Activated CD4-positive, alpha-beta T cell treated with anti-CD3 and anti-CD28 coated beads for 36 hours (primary cell): Measurements from ENCODE around the gene SPTLC2. TPM values are rescaled to one million over a fixed set of nuclear protein-coding genes. Genes with fewer than 3 reads are reported as not detected.

ENCODE experiments used
- ATAC-seq: fragments of 200-7000 bp; cut with Tn5 transposase; one replicate; pipeline ENCODE4 v1.10.0; 2021; ENCODE audit warnings: mild to moderate bottlenecking, moderate library complexity
- CTCF ChIA-PET: fragments of 350-600 bp; sonication (Branson Sonifier 250); formaldehyde crosslinking; loops from one replicate; lab custom pipeline; 2021; ENCODE audit warnings: antibody characterized with exemption; lab: Charles Lee
- POLR2A ChIA-PET: fragments of 350-600 bp; sonication (Branson Sonifier 250); formaldehyde crosslinking; loops from one replicate; lab custom pipeline; 2021; ENCODE audit warnings: antibody characterized with exemption, inconsistent platforms; lab: Charles Lee
- DNase-seq: peaks from one replicate; pipeline ENCODE4 v3.0.0-alpha.2; 2020
- H3K27ac Mint-ChIP-seq: one replicate; pipeline ENCODE4 v1.8.0; 2021; ENCODE audit warnings: mixed read lengths
- H3K27me3 Mint-ChIP-seq: one replicate; pipeline ENCODE4 v1.8.0; 2021; ENCODE audit warnings: mixed read lengths
- H3K36me3 Mint-ChIP-seq: one replicate; pipeline ENCODE4 v1.8.0; 2021; ENCODE audit warnings: low read depth, mixed read lengths
- H3K4me1 Mint-ChIP-seq: one replicate; pipeline ENCODE4 v1.8.0; 2021; ENCODE audit warnings: mixed read lengths
- H3K4me3 Mint-ChIP-seq: one replicate; pipeline ENCODE4 v1.8.0; 2021; ENCODE audit warnings: mild to moderate bottlenecking, moderate library complexity, mixed read lengths
- H3K9me3 Mint-ChIP-seq: one replicate; pipeline ENCODE4 v1.8.0; 2021; ENCODE audit warnings: low read depth, mixed read lengths
- intact Hi-C, 2 experiments: fragments of 100-400 bp; cut with DNase I in 1 of 2; cut with micrococcal nuclease in 1 of 2; formaldehyde crosslinking; loops; one replicate each; pipeline versions ENCODE4 v1.14.2 to v1.15.1; 2022 to 2024; cut with DNase I, micrococcal nuclease
- total RNA-seq, 2 experiments: library from RNA; stranded (reverse); gene quantifications; one replicate each; pipeline ENCODE4 v1.2.3, GENCODE V29; 2021

Gene SPTLC2
- total RNA-seq, 2 experiments from 2014 or later, result 16.8 to 24.6 TPM

DNA sequence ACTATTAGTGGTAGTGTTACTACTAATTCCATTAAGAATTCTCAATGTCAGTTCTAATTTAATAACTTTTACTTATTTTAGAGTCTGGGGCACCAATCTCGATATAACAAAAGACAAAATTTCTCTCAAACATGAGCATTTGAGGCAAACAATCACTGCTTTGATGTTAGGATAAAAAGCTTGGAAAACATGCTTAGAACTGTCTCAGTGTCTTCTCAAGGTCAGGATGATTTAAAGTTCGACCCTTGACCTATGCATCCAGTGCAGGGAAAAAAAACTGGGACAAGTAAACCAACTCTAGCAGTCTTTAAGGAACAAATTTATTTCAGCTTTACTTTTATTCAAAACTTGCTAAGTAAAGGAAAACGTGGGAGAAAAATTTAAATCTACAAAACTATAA is 31.1 kb downstream of the SPTLC2 start:
- ATAC-seq, result no peak
- Mint-ChIP-seq H3K9me3 (no peaks in the 10 kb centered on the region), H3K27me3 (no peaks in the 10 kb centered on the region), H3K4me1 (peaks cover 45% of the 10 kb centered on the region), H3K27ac (no peak overlapping the region), H3K36me3 (peaks cover 9% of the 10 kb centered on the region), H3K4me3 (no peak overlapping the region)
- POLR2A ChIA-PET, result no interaction called here
- intact Hi-C loops, result no loop called here
- no peak for DNase-seq
- CTCF ChIA-PET, result no interaction called here

DNA sequence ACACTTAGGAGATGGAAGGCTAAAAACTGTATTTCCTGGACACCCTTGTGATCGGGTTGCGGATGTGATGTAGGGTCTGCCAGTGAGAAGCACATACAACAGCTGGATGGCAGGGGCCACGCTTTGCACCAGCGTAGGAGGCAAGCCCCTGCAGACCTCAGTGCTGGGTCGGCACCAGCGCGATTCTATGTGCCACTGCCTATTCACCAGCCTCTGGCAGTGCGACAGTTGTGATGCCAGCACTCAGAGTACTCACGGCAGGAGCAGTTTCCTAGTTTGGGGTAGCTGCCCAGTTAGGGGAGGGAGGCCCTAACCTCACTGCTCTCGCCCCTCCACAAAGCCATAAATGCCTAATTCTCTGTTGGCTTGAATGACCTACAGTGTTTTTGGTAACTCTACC is 31.6 kb downstream of the SPTLC2 start:
- no peaks in the 10 kb centered on the region for H3K9me3 Mint-ChIP-seq
- intact Hi-C loops, result no loop called here
- DNase-seq, result no peak
- H3K4me1 Mint-ChIP-seq, result peaks cover 43% of the 10 kb centered on the region
- no peaks in the 10 kb centered on the region for H3K27me3 Mint-ChIP-seq
- H3K27ac Mint-ChIP-seq, result no peak overlapping the region
- no peak overlapping the region for H3K4me3 Mint-ChIP-seq
- no peak for ATAC-seq
- ChIA-PET CTCF (no interaction called here), POLR2A (no interaction called here)
- peaks cover 9% of the 10 kb centered on the region for H3K36me3 Mint-ChIP-seq

DNA sequence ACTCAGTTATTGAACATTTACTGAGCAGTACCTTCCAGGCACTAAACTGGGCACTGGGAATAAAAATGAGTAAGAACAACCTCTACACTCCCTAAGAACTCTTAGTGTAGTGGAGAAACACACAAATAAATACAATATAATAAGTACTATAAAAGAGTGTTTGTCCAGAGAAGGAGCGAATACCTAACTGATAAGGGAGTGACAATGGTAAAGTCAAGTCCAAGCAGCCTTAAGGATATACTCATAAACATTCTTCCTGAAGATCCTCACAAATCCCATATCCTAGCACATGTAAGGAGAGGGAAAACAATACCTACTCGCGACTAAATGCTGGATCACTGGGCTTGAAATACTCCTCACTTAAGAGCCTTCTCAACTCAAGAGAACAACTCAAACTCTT is 32.8 kb downstream of the SPTLC2 start:
- Mint-ChIP-seq H3K9me3 (no peaks in the 10 kb centered on the region), H3K36me3 (peaks cover 7% of the 10 kb centered on the region), H3K4me1 (peaks cover 36% of the 10 kb centered on the region), H3K27ac (no peak overlapping the region), H3K27me3 (no peaks in the 10 kb centered on the region), H3K4me3 (no peak overlapping the region)
- DNase-seq (no peak), ATAC-seq (no peak)
- ChIA-PET POLR2A (no interaction called here), CTCF (no interaction called here)
- intact Hi-C loops, result no loop called here

DNA sequence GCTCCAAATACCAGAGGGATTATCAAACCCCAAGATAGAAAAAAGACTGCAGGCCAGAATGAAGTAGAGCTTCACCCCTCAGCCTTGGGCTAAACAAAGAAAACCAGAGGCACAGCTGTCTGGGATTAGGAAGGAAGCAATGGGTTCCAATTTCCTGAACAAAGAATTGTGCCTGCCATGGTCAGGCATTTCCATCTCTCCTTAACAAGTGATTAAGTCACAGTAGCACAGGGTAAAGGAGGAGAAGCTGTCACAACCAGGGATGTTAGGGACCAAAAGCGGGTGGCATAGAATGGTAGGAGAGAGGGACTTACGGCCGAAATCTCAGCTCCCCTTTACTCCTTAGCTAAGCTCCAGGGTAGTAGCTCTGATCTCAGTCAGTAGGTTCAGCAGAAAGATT is 33.9 kb downstream of the SPTLC2 start:
- ChIA-PET CTCF (no interaction called here), POLR2A (no interaction called here)
- no peak overlapping the region for H3K27ac Mint-ChIP-seq
- no peak for DNase-seq
- ATAC-seq, result no peak
- no peaks in the 10 kb centered on the region for H3K9me3 Mint-ChIP-seq
- H3K4me1 Mint-ChIP-seq, result peaks cover 29% of the 10 kb centered on the region
- intact Hi-C loops, result no loop called here
- peaks cover 7% of the 10 kb centered on the region for H3K36me3 Mint-ChIP-seq
- no peak overlapping the region for H3K4me3 Mint-ChIP-seq
- H3K27me3 Mint-ChIP-seq, result no peaks in the 10 kb centered on the region

DNA sequence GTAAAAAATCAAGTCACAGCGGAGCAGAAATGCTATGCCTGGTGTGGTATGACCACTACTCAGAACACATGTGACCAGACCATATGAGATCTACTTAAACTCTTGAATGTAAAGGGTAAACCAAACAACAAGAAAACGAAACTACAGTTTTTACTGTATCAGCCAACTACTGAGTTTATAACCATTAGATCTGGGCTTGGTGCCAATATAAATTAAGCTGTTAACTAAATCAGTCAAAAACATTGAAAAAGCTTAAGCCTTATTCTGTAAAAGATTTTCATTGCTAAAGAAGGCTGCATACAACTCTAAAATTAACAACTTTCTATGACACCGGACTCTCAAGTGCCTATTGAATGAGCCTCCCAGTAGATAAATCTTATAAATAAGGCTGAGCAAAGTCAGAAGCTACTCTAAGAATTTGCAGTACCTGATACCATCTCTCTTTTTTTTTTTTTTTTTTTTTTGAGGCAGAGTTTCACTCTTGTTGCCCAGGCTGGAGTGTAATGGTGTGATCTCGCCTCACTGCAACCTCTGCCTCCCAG is 35.4 kb downstream of the SPTLC2 start:
- ChIA-PET POLR2A (interaction anchor here (0.6 kb wide), 1 partner anchor 303 kb away, joined by 3 read pairs; no protein-coding TSS in a partner anchor), CTCF (interaction anchor here (0.7 to 1.2 kb wide), 3 partner anchors 12 to 15 kb away, joined by 3 to 5 read pairs (median 3); no protein-coding TSS in a partner anchor)
- DNase-seq, result no peak
- Mint-ChIP-seq H3K4me3 (no peak overlapping the region), H3K4me1 (peaks cover 28% of the 10 kb centered on the region), H3K27ac (no peak overlapping the region), H3K9me3 (no peaks in the 10 kb centered on the region), H3K36me3 (peaks cover 9% of the 10 kb centered on the region), H3K27me3 (no peaks in the 10 kb centered on the region)
- peak; percentile 92 for ATAC-seq
- intact Hi-C loops, result loop anchor here in 1 of 2 experiments (2.0 kb wide), 1 partner anchor 36 kb away; the partner anchor contains the start of gene SPTLC2

DNA sequence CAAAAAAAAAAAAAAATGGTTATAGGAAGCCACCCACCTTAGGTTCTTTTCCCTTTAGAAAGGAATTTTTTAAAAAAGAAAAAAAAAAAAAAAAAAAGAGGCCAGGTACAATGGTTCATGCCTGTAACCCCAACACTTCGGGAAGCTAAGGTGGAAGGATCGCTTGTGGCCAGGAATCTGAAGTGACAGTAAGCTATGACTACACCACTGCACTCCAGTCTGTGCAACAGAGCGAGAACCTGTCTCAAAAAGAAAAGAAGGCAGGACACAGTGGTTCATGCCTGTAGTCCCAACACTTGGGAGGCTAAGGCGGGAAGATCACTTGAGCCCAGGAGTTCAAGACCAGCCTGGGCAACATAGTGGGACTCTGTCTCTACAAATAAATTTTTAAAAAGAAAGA is 36.0 kb downstream of the SPTLC2 start:
- H3K27me3 Mint-ChIP-seq, result no peaks in the 10 kb centered on the region
- no peak overlapping the region for H3K4me3 Mint-ChIP-seq
- no peak overlapping the region for H3K27ac Mint-ChIP-seq

DNA sequence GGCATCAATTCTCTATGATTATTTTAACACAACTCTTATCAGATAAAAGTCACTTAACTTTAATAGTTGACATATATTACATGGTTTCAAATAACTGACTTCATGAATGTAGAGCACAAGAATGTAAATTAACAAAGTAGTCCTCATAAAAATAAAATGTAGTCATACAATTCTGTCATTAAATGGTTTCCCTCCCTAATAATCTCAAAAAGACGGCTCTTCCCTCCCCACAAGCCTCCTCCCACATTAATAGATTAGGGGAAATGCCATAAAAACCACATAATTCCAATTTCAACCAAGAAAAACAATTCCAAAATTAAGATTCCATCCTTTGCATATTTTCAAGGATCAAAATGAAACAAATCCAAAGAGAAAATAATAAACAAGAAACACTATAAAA is 36.7 kb downstream of the SPTLC2 start:
- ATAC-seq, result no peak
- no peaks in the 10 kb centered on the region for H3K27me3 Mint-ChIP-seq
- H3K9me3 Mint-ChIP-seq, result no peaks in the 10 kb centered on the region
- ChIA-PET POLR2A (no interaction called here), CTCF (no interaction called here)
- no peak overlapping the region for H3K4me3 Mint-ChIP-seq
- peaks cover 28% of the 10 kb centered on the region for H3K4me1 Mint-ChIP-seq
- DNase-seq, result no peak
- peaks cover 14% of the 10 kb centered on the region for H3K36me3 Mint-ChIP-seq
- intact Hi-C loops, result loop anchor here in 1 of 2 experiments (2.0 kb wide), 1 partner anchor 37 kb away; the partner anchor contains the start of gene SPTLC2
- no peak overlapping the region for H3K27ac Mint-ChIP-seq

More for the DNA sequence above, 36.0 kb downstream of the SPTLC2 start:
- intact Hi-C loops, result loop anchor here in 1 of 2 experiments (2.0 kb wide), 1 partner anchor 36 kb away; the partner anchor contains the start of gene SPTLC2
- CTCF ChIA-PET, result interaction anchor here (0.7 to 1.2 kb wide), 2 partner anchors 13 to 15 kb away, joined by 3 to 5 read pairs; no protein-coding TSS in a partner anchor
- DNase-seq (no peak), ATAC-seq (no peak)
- Mint-ChIP-seq H3K4me1 (peaks cover 28% of the 10 kb centered on the region), H3K9me3 (no peaks in the 10 kb centered on the region), H3K36me3 (peaks cover 12% of the 10 kb centered on the region)
- POLR2A ChIA-PET, result no interaction called here

DNA sequence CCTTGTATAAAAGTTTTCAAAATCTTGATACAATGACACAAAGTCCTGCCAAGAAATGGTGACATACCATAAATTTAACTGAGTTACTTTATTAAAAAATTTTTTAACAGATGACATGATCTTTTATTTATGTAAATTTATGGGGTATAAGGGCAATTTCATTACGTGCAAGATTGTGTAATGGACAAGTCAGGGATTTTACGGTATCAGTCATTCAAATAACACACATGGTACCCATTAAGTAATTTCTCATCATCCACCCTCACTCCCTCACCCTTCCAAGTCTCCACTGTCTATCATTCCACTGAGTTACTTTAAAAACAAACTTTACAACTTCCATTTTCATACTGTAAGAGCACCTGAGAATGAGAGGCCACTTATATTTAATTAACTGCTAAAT is 37.4 kb downstream of the SPTLC2 start:
- DNase-seq (no peak), ATAC-seq (no peak)
- Mint-ChIP-seq H3K4me1 (peaks cover 26% of the 10 kb centered on the region), H3K36me3 (peaks cover 18% of the 10 kb centered on the region), H3K4me3 (no peak overlapping the region), H3K27me3 (no peaks in the 10 kb centered on the region), H3K9me3 (no peaks in the 10 kb centered on the region), H3K27ac (no peak overlapping the region)
- POLR2A ChIA-PET, result no interaction called here
- intact Hi-C loops, result no loop called here
- CTCF ChIA-PET, result interaction anchor here (1.1 to 1.5 kb wide), 2 partner anchors 11 to 18 kb away, joined by 3 to 8 read pairs; no protein-coding TSS in a partner anchor

DNA sequence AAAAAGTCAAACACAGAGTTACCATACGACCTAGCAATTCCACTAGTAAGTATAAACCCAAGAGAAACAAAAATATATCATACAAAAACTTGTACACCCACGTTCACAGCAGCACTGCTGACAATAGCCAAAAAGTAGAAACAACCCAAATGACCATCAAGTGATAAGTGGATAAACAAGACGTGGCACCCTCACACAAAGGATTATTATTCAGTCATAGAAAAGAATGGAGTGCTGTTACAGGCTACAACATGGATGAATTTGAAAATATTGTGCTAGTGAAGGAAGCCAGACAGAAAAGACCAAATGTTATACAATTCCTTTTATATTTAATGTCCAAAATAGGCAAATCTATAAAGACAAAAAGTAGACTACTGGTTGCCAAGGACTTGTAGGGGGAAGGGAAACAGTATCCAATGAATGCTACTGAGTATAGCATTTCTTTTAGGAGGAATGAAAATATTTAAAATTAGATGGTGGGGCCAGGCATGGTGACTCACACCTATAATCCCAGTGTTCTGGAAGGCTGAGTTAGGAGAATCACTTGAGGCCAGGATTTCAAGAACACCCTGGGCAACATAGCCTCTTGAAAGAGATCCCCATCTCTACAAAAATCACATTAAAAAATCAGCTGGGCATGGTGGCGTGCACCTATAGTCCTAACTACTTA is 41.9 kb downstream of the SPTLC2 start:
- H3K27ac Mint-ChIP-seq, result no peak overlapping the region
- POLR2A ChIA-PET, result no interaction called here
- H3K4me3 Mint-ChIP-seq, result no peak overlapping the region
- no peaks in the 10 kb centered on the region for H3K9me3 Mint-ChIP-seq
- peaks cover 4% of the 10 kb centered on the region for H3K4me1 Mint-ChIP-seq
- peaks cover 27% of the 10 kb centered on the region for H3K36me3 Mint-ChIP-seq
- CTCF ChIA-PET, result interaction anchor here (1.0 kb wide), 1 partner anchor 24 kb away, joined by 5 read pairs; no protein-coding TSS in a partner anchor
- intact Hi-C loops, result no loop called here
- ATAC-seq (no peak), DNase-seq (no peak)
- H3K27me3 Mint-ChIP-seq, result no peaks in the 10 kb centered on the region

DNA sequence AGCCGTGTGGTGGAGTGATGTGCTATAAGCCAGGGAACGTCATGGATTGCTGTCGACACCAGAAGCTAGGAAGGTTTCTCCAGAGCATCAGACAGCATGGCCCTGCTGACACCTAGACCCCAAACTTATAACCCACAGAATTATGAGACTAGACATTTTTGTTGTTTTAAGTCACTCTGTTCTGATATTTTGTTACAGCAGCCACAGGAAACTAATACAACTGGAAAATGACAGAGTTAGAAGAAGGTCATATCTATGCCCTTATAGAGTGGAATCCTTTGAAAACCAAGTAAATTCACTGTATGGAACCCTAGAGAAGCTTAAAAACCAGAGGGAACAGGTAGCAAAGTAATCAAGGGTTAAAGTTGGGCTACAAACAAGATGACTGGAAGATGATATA is 42.5 kb downstream of the SPTLC2 start:
- ChIA-PET CTCF (interaction anchor here (1.0 kb wide), 1 partner anchor 23 kb away, joined by 5 read pairs; no protein-coding TSS in a partner anchor), POLR2A (no interaction called here)
- Mint-ChIP-seq H3K4me3 (no peak overlapping the region), H3K9me3 (no peaks in the 10 kb centered on the region), H3K36me3 (peaks cover 31% of the 10 kb centered on the region), H3K4me1 (peaks cover 4% of the 10 kb centered on the region), H3K27ac (no peak overlapping the region), H3K27me3 (no peaks in the 10 kb centered on the region)
- ATAC-seq (no peak), DNase-seq (no peak)
- intact Hi-C loops, result no loop called here

DNA sequence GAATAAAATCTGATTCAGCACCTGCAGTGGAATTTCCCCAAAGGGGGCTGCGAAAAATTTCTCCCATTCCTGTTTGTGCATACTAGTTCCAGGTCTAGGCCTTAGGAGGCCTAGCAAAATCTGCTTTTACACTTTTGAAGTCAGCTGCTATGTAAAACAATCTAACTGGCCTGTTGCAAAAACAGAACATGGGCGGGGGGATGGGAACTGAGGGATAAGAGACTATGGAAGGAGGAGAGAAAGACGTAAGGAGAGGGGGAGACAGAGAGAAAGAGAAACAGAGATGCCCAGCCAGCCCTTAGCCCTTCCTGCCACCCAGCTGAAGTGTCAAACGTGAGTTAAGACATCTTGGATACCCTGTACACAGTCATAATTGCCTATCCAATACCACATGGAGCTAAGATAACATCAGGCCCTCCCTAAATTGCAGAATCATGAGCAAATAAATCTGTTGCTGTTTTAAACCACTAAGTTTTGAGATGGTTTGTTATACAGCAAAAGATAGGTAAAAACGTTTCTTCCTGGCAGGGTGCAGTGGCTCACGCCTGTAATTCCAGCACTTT is 45.6 kb downstream of the SPTLC2 start:
- Mint-ChIP-seq H3K27ac (no peak overlapping the region), H3K36me3 (peaks cover 26% of the 10 kb centered on the region), H3K4me1 (peaks cover 9% of the 10 kb centered on the region), H3K27me3 (no peaks in the 10 kb centered on the region), H3K9me3 (no peaks in the 10 kb centered on the region), H3K4me3 (no peak overlapping the region)
- CTCF ChIA-PET, result interaction anchor here (0.8 kb wide), 1 partner anchor 14 kb away, joined by 3 read pairs; no protein-coding TSS in a partner anchor
- intact Hi-C loops, result no loop called here
- POLR2A ChIA-PET, result no interaction called here
- no peak for DNase-seq
- peak; percentile 44 for ATAC-seq
